Lower lobe of right lung (tissue), 2 donors: Measurements from ENCODE around the gene ERI3. TPM values are rescaled to one million over a fixed set of nuclear protein-coding genes. Genes with fewer than 3 reads are reported as not detected.

ENCODE experiments used
- ATAC-seq, 2 donors: fragments of 200-7000 bp; cut with Tn5 transposase; one replicate each; pipeline ENCODE4 v1.9.1; 2020 to 2022; ENCODE audit warnings: mild to moderate bottlenecking in 2 of 2, moderate library complexity in 2 of 2
- DNase-seq: peaks from one replicate; pipeline ENCODE4 v3.0.0-alpha.2; 2020
- H3K27ac ChIP-seq: fragments of 200-600 bp; one replicate; pipeline ENCODE4 v1.8.0; 2022
- H3K27me3 ChIP-seq: fragments of 200-600 bp; one replicate; pipeline ENCODE4 v1.8.0; 2022; ENCODE audit warnings: low read depth
- H3K36me3 ChIP-seq: fragments of 200-600 bp; one replicate; pipeline ENCODE4 v1.8.0; 2022; ENCODE audit warnings: mild to moderate bottlenecking
- H3K4me1 ChIP-seq: fragments of 200-600 bp; one replicate; pipeline ENCODE4 v1.8.0; 2022
- H3K4me3 ChIP-seq: fragments of 200-600 bp; one replicate; pipeline ENCODE4 v1.8.0; 2022; ENCODE audit warnings: mild to moderate bottlenecking
- H3K9me3 ChIP-seq: fragments of 200-600 bp; one replicate; pipeline ENCODE4 v1.8.0; 2022
- intact Hi-C: fragments of 100-400 bp; cut with DNase I; formaldehyde crosslinking; loops from one replicate; pipeline ENCODE4 v1.11.0; 2022
- total RNA-seq: library from RNA; stranded (reverse); fragmentation: NEBNext Ultra II Directional; extraction: Animal tissue kit (Norgen Biotek cat#: 25700); gene quantifications from one replicate; pipeline ENCODE4 v1.2.1, GENCODE V29; 2021
- TF ChIP-seq, protein P1 (sequence below): fragments of 200-600 bp; IDR thresholded peaks from one replicate; pipeline ENCODE4 v1.8.0; 2022; ENCODE audit warnings: antibody characterized with exemption, mild to moderate bottlenecking
- donor health status: DM: no; HTN: yes; CAD: no; lungs with severe emphysema.

The ERI3 gene
- total RNA-seq, 1 donor from 2014 or later, result 36.3 TPM

DNA sequence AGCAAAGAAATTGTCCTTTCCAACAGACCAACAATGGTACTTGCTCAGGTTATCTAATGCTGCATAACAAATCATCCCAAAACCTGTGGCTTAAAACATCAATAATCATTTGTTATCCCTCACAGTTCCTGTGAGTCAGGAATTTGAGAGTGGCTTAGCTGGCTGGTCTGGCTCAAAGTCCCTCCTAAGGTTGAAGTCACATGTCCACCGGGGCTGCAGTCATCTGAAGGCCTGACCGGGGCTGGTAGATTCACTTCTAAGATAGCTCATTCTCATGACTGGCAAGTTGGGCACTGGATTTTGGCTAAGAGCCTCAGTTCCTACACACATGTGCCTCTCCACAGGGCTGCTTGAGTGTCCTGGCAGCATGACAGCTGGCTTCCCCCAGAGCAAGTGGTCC is 16.9 kb downstream of the ERI3 start:
- Histone ChIP-seq H3K9me3 (no peaks in the 10 kb centered on the region), H3K36me3 (peaks cover 58% of the 10 kb centered on the region), H3K27me3 (no peaks in the 10 kb centered on the region), H3K27ac (no peak overlapping the region), H3K4me1 (no peaks in the 10 kb centered on the region), H3K4me3 (no peak overlapping the region)
- ATAC-seq, result no peak
- DNase-seq, result no peak
- TF ChIP-seq, protein P1, sequence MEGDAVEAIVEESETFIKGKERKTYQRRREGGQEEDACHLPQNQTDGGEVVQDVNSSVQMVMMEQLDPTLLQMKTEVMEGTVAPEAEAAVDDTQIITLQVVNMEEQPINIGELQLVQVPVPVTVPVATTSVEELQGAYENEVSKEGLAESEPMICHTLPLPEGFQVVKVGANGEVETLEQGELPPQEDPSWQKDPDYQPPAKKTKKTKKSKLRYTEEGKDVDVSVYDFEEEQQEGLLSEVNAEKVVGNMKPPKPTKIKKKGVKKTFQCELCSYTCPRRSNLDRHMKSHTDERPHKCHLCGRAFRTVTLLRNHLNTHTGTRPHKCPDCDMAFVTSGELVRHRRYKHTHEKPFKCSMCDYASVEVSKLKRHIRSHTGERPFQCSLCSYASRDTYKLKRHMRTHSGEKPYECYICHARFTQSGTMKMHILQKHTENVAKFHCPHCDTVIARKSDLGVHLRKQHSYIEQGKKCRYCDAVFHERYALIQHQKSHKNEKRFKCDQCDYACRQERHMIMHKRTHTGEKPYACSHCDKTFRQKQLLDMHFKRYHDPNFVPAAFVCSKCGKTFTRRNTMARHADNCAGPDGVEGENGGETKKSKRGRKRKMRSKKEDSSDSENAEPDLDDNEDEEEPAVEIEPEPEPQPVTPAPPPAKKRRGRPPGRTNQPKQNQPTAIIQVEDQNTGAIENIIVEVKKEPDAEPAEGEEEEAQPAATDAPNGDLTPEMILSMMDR, result no peak
- intact Hi-C loops, result no loop called here

DNA sequence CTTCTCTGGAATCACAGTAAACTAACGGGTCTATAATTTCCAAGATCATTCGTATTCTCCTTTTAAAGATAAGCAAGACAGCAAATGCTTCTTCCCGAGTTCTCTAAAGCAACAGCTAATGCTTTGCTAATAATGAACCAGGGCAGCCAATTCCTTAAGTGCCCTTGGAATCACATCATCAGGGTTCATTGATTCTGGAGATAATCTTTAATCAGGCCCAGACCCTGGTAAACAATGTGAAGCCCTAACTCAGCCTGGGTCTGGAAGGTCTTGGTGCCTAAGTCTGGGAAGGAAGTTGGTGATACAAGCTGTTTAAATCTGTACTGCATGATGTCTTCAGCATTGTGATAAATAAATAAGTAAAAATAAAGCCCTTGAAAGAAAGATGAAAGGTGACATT is 18.4 kb downstream of the ERI3 start:
- no peaks in the 10 kb centered on the region for H3K27me3 ChIP-seq
- intact Hi-C loops, result no loop called here
- H3K9me3 ChIP-seq, result no peaks in the 10 kb centered on the region
- H3K4me1 ChIP-seq, result no peaks in the 10 kb centered on the region
- no peak overlapping the region for H3K27ac ChIP-seq
- no peak overlapping the region for H3K4me3 ChIP-seq
- TF ChIP-seq, protein P1, result no peak
- DNase-seq, result no peak
- peaks cover 62% of the 10 kb centered on the region for H3K36me3 ChIP-seq
- no peak for ATAC-seq

DNA sequence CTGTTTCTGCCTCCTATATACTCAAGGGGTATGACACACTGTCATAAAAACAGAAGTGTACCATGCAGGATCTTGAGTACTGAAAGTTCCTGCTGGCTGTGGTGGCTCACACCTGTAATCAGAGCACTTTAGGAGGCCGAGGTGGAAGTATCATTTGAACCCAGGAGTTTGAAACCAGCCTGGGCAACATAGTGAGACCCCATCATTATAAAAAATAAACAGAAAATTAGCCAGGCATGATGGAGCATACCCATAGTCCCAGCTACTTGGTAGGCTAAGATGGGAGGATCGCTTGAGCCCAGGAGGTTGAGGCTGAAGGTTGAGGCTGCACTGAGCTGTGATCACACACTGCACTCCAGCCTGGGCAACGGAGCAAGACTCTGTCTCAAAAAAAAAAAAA is 20.1 kb downstream of the ERI3 start:
- H3K27ac ChIP-seq, result no peak overlapping the region
- TF ChIP-seq, protein P1, result no peak
- no peak overlapping the region for H3K4me3 ChIP-seq
- ATAC-seq, result no peak
- H3K4me1 ChIP-seq, result no peaks in the 10 kb centered on the region
- DNase-seq, result no peak
- H3K36me3 ChIP-seq, result peaks cover 62% of the 10 kb centered on the region
- no peaks in the 10 kb centered on the region for H3K9me3 ChIP-seq
- H3K27me3 ChIP-seq, result no peaks in the 10 kb centered on the region
- intact Hi-C loops, result no loop called here

DNA sequence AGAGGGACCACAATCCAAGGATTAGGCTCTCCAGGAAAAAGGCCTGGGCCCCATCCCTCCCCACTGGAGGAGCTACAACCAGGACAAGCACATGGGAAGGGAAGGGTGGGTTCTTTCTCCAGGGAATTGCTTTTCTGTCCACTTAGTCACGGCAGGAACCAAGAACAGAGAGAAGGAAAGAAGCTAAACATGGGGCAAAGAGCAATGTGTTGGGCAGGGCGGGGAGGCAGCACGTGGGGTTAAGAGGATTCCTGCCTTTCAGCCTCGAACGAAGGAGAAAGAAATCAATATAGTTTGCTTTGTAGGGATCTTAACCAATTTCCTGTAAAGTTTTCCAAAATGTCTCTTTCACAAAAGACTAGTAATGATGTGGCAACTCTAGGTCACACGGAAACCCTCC is 21.7 kb downstream of the ERI3 start:
- peaks cover 56% of the 10 kb centered on the region for H3K36me3 ChIP-seq
- H3K4me1 ChIP-seq, result peaks cover 5% of the 10 kb centered on the region
- intact Hi-C loops, result no loop called here
- DNase-seq (no peak), ATAC-seq (no peak)
- H3K9me3 ChIP-seq, result no peaks in the 10 kb centered on the region
- TF ChIP-seq, protein P1, result no peak
- H3K27me3 ChIP-seq, result no peaks in the 10 kb centered on the region
- H3K4me3 ChIP-seq, result no peak overlapping the region
- no peak overlapping the region for H3K27ac ChIP-seq

DNA sequence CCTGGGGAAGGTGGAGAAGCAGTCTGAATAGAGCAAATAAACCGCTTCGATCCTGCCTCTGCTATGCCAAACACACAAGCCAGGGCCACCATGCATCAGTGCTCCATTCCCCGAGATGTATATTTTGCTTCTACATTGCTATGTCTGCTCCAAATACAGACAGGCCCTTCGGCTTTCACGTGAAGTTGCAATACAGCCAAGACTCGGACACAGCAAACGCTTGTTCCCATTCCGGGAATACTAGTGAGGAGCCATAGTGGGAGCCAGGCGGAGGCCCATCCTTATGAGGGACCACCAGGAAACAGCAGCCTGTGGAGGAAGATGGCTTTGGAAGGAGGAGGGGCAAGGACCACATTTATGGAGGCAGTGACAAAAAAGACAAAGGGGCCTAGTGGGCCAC is 22.6 kb downstream of the ERI3 start:
- TF ChIP-seq, protein P1, result no peak
- H3K9me3 ChIP-seq, result no peaks in the 10 kb centered on the region
- no peak overlapping the region for H3K4me3 ChIP-seq
- H3K36me3 ChIP-seq, result peaks cover 47% of the 10 kb centered on the region
- H3K27me3 ChIP-seq, result no peaks in the 10 kb centered on the region
- DNase-seq (no peak), ATAC-seq (no peak)
- H3K27ac ChIP-seq, result no peak overlapping the region
- peaks cover 14% of the 10 kb centered on the region for H3K4me1 ChIP-seq
- intact Hi-C loops, result no loop called here

DNA sequence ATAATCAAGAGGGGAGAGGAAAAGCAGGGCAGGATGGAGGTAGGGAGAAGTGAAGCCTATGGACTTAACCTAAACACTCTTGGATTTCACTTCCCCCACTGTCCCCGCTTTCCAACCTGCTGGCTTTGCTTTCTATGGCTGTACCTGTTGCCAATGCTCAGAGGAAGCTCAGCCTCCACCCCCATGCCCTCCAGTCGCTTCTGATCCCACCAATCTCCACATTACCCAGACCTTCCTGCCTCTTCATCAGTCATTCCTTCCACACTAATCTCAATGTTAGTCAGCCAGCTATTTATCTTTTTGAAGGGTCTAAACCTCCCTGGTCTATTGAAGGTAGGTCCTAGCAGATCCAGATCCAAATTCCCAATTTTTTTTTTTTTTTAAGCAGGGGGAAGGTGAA is 24.1 kb downstream of the ERI3 start:
- Histone ChIP-seq H3K27me3 (no peaks in the 10 kb centered on the region), H3K27ac (no peak overlapping the region), H3K4me1 (peaks cover 17% of the 10 kb centered on the region), H3K36me3 (peaks cover 35% of the 10 kb centered on the region), H3K9me3 (no peaks in the 10 kb centered on the region), H3K4me3 (no peak overlapping the region)
- DNase-seq, result no peak
- intact Hi-C loops, result no loop called here
- no peak for ATAC-seq
- TF ChIP-seq, protein P1, result no peak
